Panc1 (cell line): ENCODE measurements around the gene CACNA1B. TPM values are rescaled to one million over a fixed set of nuclear protein-coding genes. Genes with fewer than 3 reads are reported as not detected.

Source experiments
- ATAC-seq: fragments of 200-7000 bp; cut with Tn5 transposase; 2 replicates; pipeline ENCODE4 v1.9.1; 2020; ENCODE audit warnings: mild to moderate bottlenecking, moderate library complexity
- BruUV-seq: library from RNA; stranded (reverse); fragments of 400-500 nt; replicated peaks from 2 replicates; lab custom pipeline; 2021; lab: Mats Ljungman, UMichigan
- CTCF ChIA-PET: fragments of 300-600 bp; sonication (Branson Sonifier 250); formaldehyde crosslinking; loops from one replicate; lab custom pipeline; 2022; ENCODE audit warnings: antibody characterized with exemption; lab: Charles Lee
- POLR2A ChIA-PET: fragments of 300-600 bp; sonication (Branson Sonifier 250); formaldehyde crosslinking; loops from one replicate; lab custom pipeline; 2022; ENCODE audit warnings: antibody characterized with exemption; lab: Charles Lee
- DNase-seq: peaks from one replicate; pipeline ENCODE4 v3.0.0-alpha.2; 2010; ENCODE audit warnings: low read depth, low spot score
- H3K27ac ChIP-seq: 2 replicates; pipeline ENCODE4 v1.5.1; 2011; ENCODE audit warnings: mild to moderate bottlenecking, low read length, inconsistent platforms
- H3K27me3 ChIP-seq: fragments of 200-500 bp; sonication (Bioruptor generic); 2 replicates; pipeline ENCODE4 v1.6.0; 2014; ENCODE audit warnings: low read length, inconsistent platforms; ENCODE audit not compliant: control insufficient read depth, insufficient read depth
- H3K36me3 ChIP-seq: fragments of 200-500 bp; sonication (Bioruptor generic); 2 replicates; pipeline ENCODE4 v1.5.1; 2014; ENCODE audit warnings: inconsistent platforms, mild to moderate bottlenecking, low read length, moderate library complexity; ENCODE audit not compliant: control insufficient read depth, insufficient read depth
- H3K4me1 ChIP-seq: 2 replicates; pipeline ENCODE4 v1.5.1; 2011; ENCODE audit warnings: inconsistent platforms, mild to moderate bottlenecking, low read length, moderate library complexity; ENCODE audit not compliant: control insufficient read depth, insufficient read depth
- H3K4me3 ChIP-seq, 2 experiments: 2 replicates each; pipeline ENCODE4 v1.5.1; 2011 to 2012; ENCODE audit warnings: low read depth in 2 of 2, low read length in 2 of 2, mild to moderate bottlenecking in 2 of 2, inconsistent platforms in 1 of 2, moderate library complexity in 1 of 2
- H3K9me3 ChIP-seq: fragments of 200-500 bp; sonication (Bioruptor generic); 2 replicates; pipeline ENCODE4 v1.5.1; 2014; ENCODE audit warnings: low read depth, mild to moderate bottlenecking, inconsistent platforms, low read length, moderate library complexity; ENCODE audit not compliant: control insufficient read depth, insufficient read depth
- CTCF ChIP-seq: fragments of 450-650 bp; IDR thresholded peaks from 2 replicates; pipeline ENCODE4 v1.5.1; 2017; ENCODE audit warnings: mild to moderate bottlenecking
- POLR2AphosphoS5 ChIP-seq: IDR thresholded peaks from 2 replicates; pipeline ENCODE4 v1.6.1; 2012; ENCODE audit warnings: mild to moderate bottlenecking, low read depth, low read length, moderate library complexity
- REST ChIP-seq, 2 experiments: IDR thresholded peaks; 2 replicates each; pipeline ENCODE4 v1.6.1; 2011 to 2012; ENCODE audit warnings: low read depth in 2 of 2, control low read depth in 1 of 2, low read length in 1 of 2, mild to moderate bottlenecking in 1 of 2, moderate library complexity in 1 of 2; ENCODE audit not compliant: insufficient read depth in 1 of 2
- SIN3A ChIP-seq: IDR thresholded peaks from 2 replicates; pipeline ENCODE4 v1.6.1; 2012; ENCODE audit warnings: low read depth, mild to moderate bottlenecking, low read length, moderate library complexity, borderline replicate concordance; ENCODE audit not compliant: insufficient read depth
- TCF7L2 ChIP-seq: IDR thresholded peaks from 2 replicates; pipeline ENCODE4 v1.6.1; 2011; ENCODE audit warnings: mild to moderate bottlenecking, low read depth, low read length, inconsistent platforms
- in situ Hi-C: cut with HindIII; loops from 2 replicates; pipeline ENCODE4 v1.10.0; 2016; ENCODE audit warnings: low sequenced_read_pairs, low pct_unique_long_range_greater_than_20kb
- intact Hi-C: fragments of 100-400 bp; cut with micrococcal nuclease; formaldehyde crosslinking; loops from one replicate; pipeline ENCODE4 v1.10.0; 2022; ENCODE audit not compliant: unreplicated experiment
- total RNA-seq: library from RNA; stranded (reverse); gene quantifications from one replicate; pipeline ENCODE4 v1.2.1, GENCODE V29; 2021; ENCODE audit not compliant: unreplicated experiment

The CACNA1B gene
- total RNA-seq, 1 experiment from 2014 or later = 0.49 TPM

GRCh38 chr9:138073808-138074207 lies 196.2 kb downstream of the CACNA1B start:
- in situ Hi-C loops (no loop called here), intact Hi-C loops (no loop called here)
- Histone ChIP-seq H3K4me1 (no peaks in the 10 kb centered on the region), H3K27me3 (no peaks in the 10 kb centered on the region), H3K27ac (no peak overlapping the region), H3K9me3 (no peaks in the 10 kb centered on the region), H3K36me3 (no peaks in the 10 kb centered on the region), H3K4me3 (no peak overlapping the region)
- no peak for TF ChIP-seq POLR2AphosphoS5
- TF ChIP-seq TCF7L2 = no peak
- TF ChIP-seq CTCF = no peak
- TF ChIP-seq SIN3A = no peak
- no peak for TF ChIP-seq REST (IDR thresholded peaks at IDR 0.05; ENCODE audit: insufficient read depth in 1 of 2, low read depth in 2 of 2, low read length in 1 of 2)
- ChIA-PET CTCF (no interaction called here), POLR2A (no interaction called here)
- ATAC-seq (no peak), DNase-seq (no peak)
- no TSS peak for BruUV-seq

GRCh38 chr9:138074516-138074915 lies 196.9 kb downstream of the CACNA1B start:
- BruUV-seq = no TSS peak
- intact Hi-C loops = no loop called here
- no peaks in the 10 kb centered on the region for H3K27me3 ChIP-seq
- POLR2A ChIA-PET = no interaction called here
- H3K4me1 ChIP-seq = no peaks in the 10 kb centered on the region
- in situ Hi-C loops = no loop called here
- CTCF ChIA-PET = no interaction called here
- ATAC-seq = no peak
- no peak overlapping the region for H3K27ac ChIP-seq
- no peak for DNase-seq
- H3K36me3 ChIP-seq = no peaks in the 10 kb centered on the region
- H3K9me3 ChIP-seq = no peaks in the 10 kb centered on the region
- no peak for TF ChIP-seq CTCF
- TF ChIP-seq TCF7L2 = no peak
- no peak for TF ChIP-seq REST (IDR thresholded peaks at IDR 0.05; ENCODE audit: insufficient read depth in 1 of 2, low read depth in 2 of 2, low read length in 1 of 2)
- TF ChIP-seq POLR2AphosphoS5 = no peak
- H3K4me3 ChIP-seq = no peak overlapping the region
